Esophagus muscularis mucosa (tissue), 4 donors: ENCODE measurements around the gene CSTB. TPM values are rescaled to one million over a fixed set of nuclear protein-coding genes. Genes with fewer than 3 reads are reported as not detected.

ENCODE experiments used
- DNase-seq: peaks from one replicate; pipeline ENCODE4 v3.0.0-alpha.2; 2017; ENCODE audit errors: extremely low spot score
- H3K27ac ChIP-seq, 4 donors: fragments of 200-600 bp; sonication (generic); replicated peaks in 1 of 4; 1 replicate in 3 of 4; 2 replicates in 1 of 4; pipeline ENCODE4 v1.5.1; 2016 to 2019; ENCODE audit warnings: mild to moderate bottlenecking in 1 of 4
- H3K27me3 ChIP-seq, 4 donors: fragments of 200-600 bp; sonication (generic); one replicate each; pipeline versions ENCODE4 v1.5.1 to v1.6.0; 2016 to 2019
- H3K36me3 ChIP-seq, 4 donors: fragments of 200-600 bp; sonication (generic); one replicate each; pipeline ENCODE4 v1.5.1; 2016 to 2019
- H3K4me1 ChIP-seq, 4 donors: fragments of 200-600 bp; sonication (generic); one replicate each; pipeline ENCODE4 v1.5.1; 2016 to 2019
- H3K4me3 ChIP-seq, 4 donors: fragments of 200-600 bp; sonication (generic); 1 replicate in 2 of 4; 2 replicates in 2 of 4; pipeline ENCODE4 v1.5.1; 2016 to 2019; ENCODE audit warnings: mild to moderate bottlenecking in 4 of 4, moderate library complexity in 1 of 4
- H3K9me3 ChIP-seq, 4 donors: fragments of 200-600 bp; sonication (generic); 1 replicate in 3 of 4; 2 replicates in 1 of 4; pipeline ENCODE4 v1.5.1; 2016 to 2019
- CTCF ChIP-seq, 3 experiments: fragments of 200-600 bp in 2 of 3; fragments of 450-650 bp in 1 of 3; sonication (generic) in 2 of 3; IDR thresholded peaks; one replicate each; pipeline ENCODE4 v1.5.1; 2017 to 2019; ENCODE audit warnings: antibody characterized with exemption in 3 of 3, mild to moderate bottlenecking in 2 of 3, moderate library complexity in 1 of 3
- EP300 ChIP-seq: sonication (generic); formaldehyde crosslinking; IDR thresholded peaks from one replicate; pipeline ENCODE4 v1.6.1; 2017; ENCODE audit warnings: antibody characterized with exemption
- POLR2A ChIP-seq: fragments of 450-650 bp; IDR thresholded peaks from one replicate; pipeline ENCODE4 v1.6.1; 2017; ENCODE audit warnings: antibody characterized with exemption, moderate library complexity, mild to moderate bottlenecking, low read depth
- POLR2AphosphoS5 ChIP-seq, 2 donors: sonication (generic); formaldehyde crosslinking; IDR thresholded peaks; one replicate each; pipeline ENCODE4 v1.6.1; 2017; ENCODE audit warnings: antibody characterized with exemption in 2 of 2
- WGBS: methylation state at CpG from one replicate; pipeline ENCODE4 v1.1.5; 2018; 5-methylcytosine and 5-hydroxymethylcytosine counted together
- intact Hi-C: fragments of 100-400 bp; cut with DNase I; formaldehyde crosslinking; loops from one replicate; pipeline ENCODE4 v1.15.1; 2023
- total RNA-seq, 4 donors: library from RNA; depleted of rRNA; stranded (reverse); fragments of >200 nt; gene quantifications; one replicate each; pipeline versions ENCODE4 v1.1.0 to v1.2.1, GENCODE V29; 2016

The CSTB gene
- total RNA-seq, 4 donors from 2014 or later: 5.0 to 21.1 (median 8.1) TPM

- no peaks in the 10 kb centered on the region for H3K9me3 ChIP-seq
- H3K27me3 ChIP-seq: no peaks in the 10 kb centered on the region
- peak overlapping the region; percentile 76 to 83 (median 79) for H3K27ac ChIP-seq
- H3K4me3 ChIP-seq: peak overlapping the region in 3 of 4 donors; percentile 33 to 47 (median 40)
- DNase-seq: no peak
- peaks cover 0 to 27% (median 24%) of the 10 kb centered on the region in 4 donors for H3K4me1 ChIP-seq
- no peak for TF ChIP-seq POLR2A
- peak in 1 of 2 donors; percentile 21 for TF ChIP-seq POLR2AphosphoS5 (IDR thresholded peaks at IDR 0.05)
- TF ChIP-seq CTCF (IDR thresholded peaks at IDR 0.05): no peak
- WGBS: 66% methylated on average over 10 of the region's 10 CpGs
- H3K36me3 ChIP-seq: peaks cover 12 to 70% (median 52%) of the 10 kb centered on the region in 4 donors
- intact Hi-C loops: no loop called here
These were observed 17.3 kb downstream of the CSTB start for GRCh38 chr21:43758811-43759210.

GRCh38 chr21:43758111-43758641, 17.9 kb downstream of the CSTB start:
- TF ChIP-seq POLR2AphosphoS5 (IDR thresholded peaks at IDR 0.05) (peak in 1 of 2 donors; percentile 34), EP300 (no peak), POLR2A (no peak), CTCF (IDR thresholded peaks at IDR 0.05) (no peak)
- Histone ChIP-seq H3K27me3 (no peaks in the 10 kb centered on the region), H3K36me3 (peaks cover 17 to 73% (median 58%) of the 10 kb centered on the region in 4 donors), H3K9me3 (no peaks in the 10 kb centered on the region), H3K27ac (peak overlapping the region; percentile 76 to 83 (median 79)), H3K4me3 (peak overlapping the region; percentile 33 to 47 (median 38)), H3K4me1 (peaks cover 0 to 27% (median 24%) of the 10 kb centered on the region in 4 donors)
- intact Hi-C loops: no loop called here
- peak; percentile 92 for DNase-seq
- WGBS: 44% methylated on average over 13 of the region's 18 CpGs

- DNase-seq: no peak
- peaks cover 22 to 74% (median 61%) of the 10 kb centered on the region in 4 donors for H3K36me3 ChIP-seq
- peaks cover 0 to 27% (median 24%) of the 10 kb centered on the region in 4 donors for H3K4me1 ChIP-seq
- H3K9me3 ChIP-seq: no peaks in the 10 kb centered on the region
- H3K27ac ChIP-seq: peak overlapping the region; percentile 76 to 83 (median 79)
- no peaks in the 10 kb centered on the region for H3K27me3 ChIP-seq
- 78% methylated on average over 16 of the region's 16 CpGs for WGBS
- H3K4me3 ChIP-seq: peak overlapping the region in 3 of 4 donors; percentile 33 to 47 (median 40)
- intact Hi-C loops: no loop called here
- TF ChIP-seq EP300: no peak
- no peak for TF ChIP-seq CTCF (IDR thresholded peaks at IDR 0.05)
- TF ChIP-seq POLR2A: no peak
- TF ChIP-seq POLR2AphosphoS5 (IDR thresholded peaks at IDR 0.05): no peak
These were observed 18.5 kb downstream of the CSTB start for GRCh38 chr21:43757601-43758000.

GRCh38 chr21:43755820-43756594, 20.1 kb downstream of the CSTB start:
- H3K4me1 ChIP-seq: peaks cover 0 to 27% (median 24%) of the 10 kb centered on the region in 4 donors
- H3K27me3 ChIP-seq: no peaks in the 10 kb centered on the region
- DNase-seq: no peak
- H3K9me3 ChIP-seq: no peaks in the 10 kb centered on the region
- peak overlapping the region in 1 of 4 donors; percentile 83 for H3K27ac ChIP-seq
- H3K36me3 ChIP-seq: peaks cover 29 to 81% (median 72%) of the 10 kb centered on the region in 4 donors
- 94% methylated on average over 35 of the region's 37 CpGs for WGBS
- no peak for TF ChIP-seq EP300
- no peak for TF ChIP-seq POLR2AphosphoS5 (IDR thresholded peaks at IDR 0.05)
- TF ChIP-seq POLR2A: no peak
- TF ChIP-seq CTCF (IDR thresholded peaks at IDR 0.05): no peak
- intact Hi-C loops: no loop called here
- H3K4me3 ChIP-seq: no peak overlapping the region
